Measurements from ENCODE around the gene WNT11.

WNT11 gene

GRCh38 chr11:76206327-76207081, at the start of gene WNT11:
TSS of gene WNT11 (minus strand) at chr11:76206502. CDS start at chr11:76206407, 95 bp downstream.
- DNase-seq, result peak; percentile 72 to 82

GRCh38 chr11:76253416-76253815, 47.1 kb upstream of the WNT11 start:
- DNase-seq, result peak; percentile 44 to 64

GRCh38 chr11:76252631-76253070, 46.3 kb upstream of the WNT11 start:
- DNase-seq, result no peak

GRCh38 chr11:76251576-76251975, 45.3 kb upstream of the WNT11 start:
- no peak for DNase-seq

GRCh38 chr11:76251226-76251575, 44.9 kb upstream of the WNT11 start:
- DNase-seq, result no peak

GRCh38 chr11:76250520-76251225, 44.4 kb upstream of the WNT11 start:
- no peak for DNase-seq

- no peak for DNase-seq
Observed at GRCh38 chr11:76249195-76249741, 43.0 kb upstream of the WNT11 start.

GRCh38 chr11:76248210-76248609, 41.9 kb upstream of the WNT11 start:
- peak in 1 of 2 experiments; percentile 53 for DNase-seq

- DNase-seq, result no peak
Observed at GRCh38 chr11:76247091-76247490, 40.8 kb upstream of the WNT11 start.

GRCh38 chr11:76246271-76246933, 40.1 kb upstream of the WNT11 start:
- no peak for DNase-seq

GRCh38 chr11:76245720-76246119, 39.4 kb upstream of the WNT11 start:
- no peak for DNase-seq

GRCh38 chr11:76244316-76244851, 38.1 kb upstream of the WNT11 start:
- DNase-seq, result no peak

GRCh38 chr11:76243957-76244285, 37.6 kb upstream of the WNT11 start:
- no peak for DNase-seq

- DNase-seq, result no peak
Observed at GRCh38 chr11:76243193-76243956, 37.1 kb upstream of the WNT11 start.

GRCh38 chr11:76242004-76242779, 35.9 kb upstream of the WNT11 start:
- no peak for DNase-seq

- DNase-seq, result no peak
Observed at GRCh38 chr11:76241243-76242000, 35.1 kb upstream of the WNT11 start.

GRCh38 chr11:76240666-76241065, 34.4 kb upstream of the WNT11 start:
- DNase-seq, result no peak

- DNase-seq, result peak; percentile 59 to 76
Observed at GRCh38 chr11:76240161-76240540, 33.8 kb upstream of the WNT11 start.

GRCh38 chr11:76239483-76240160, 33.3 kb upstream of the WNT11 start:
- no peak for DNase-seq

- DNase-seq, result no peak
Observed at GRCh38 chr11:76238551-76238950, 32.2 kb upstream of the WNT11 start.

Measured in SHP77 (cell line).